GM12801 (cell line): ENCODE measurements around the gene AUTS2.

Source experiments
- CTCF ChIP-seq: IDR thresholded peaks from one replicate; pipeline ENCODE4 v1.5.1; 2011; ENCODE audit warnings: control low read depth; ENCODE audit not compliant: insufficient read length; ENCODE audit errors: extremely low read depth

Gene AUTS2

GRCh38 chr7:70044981-70045380 is 446.7 kb downstream of the AUTS2 start:
- no peak for TF ChIP-seq CTCF

GRCh38 chr7:70047384-70047783 is 449.1 kb downstream of the AUTS2 start:
- TF ChIP-seq CTCF = no peak

GRCh38 chr7:70047891-70048448 is 449.7 kb downstream of the AUTS2 start:
- TF ChIP-seq CTCF = no peak

- TF ChIP-seq CTCF = no peak
These were observed 453.5 kb downstream of the AUTS2 start for GRCh38 chr7:70051726-70052125.

GRCh38 chr7:70052691-70053090 is 454.4 kb downstream of the AUTS2 start:
- no peak for TF ChIP-seq CTCF

- TF ChIP-seq CTCF = no peak
These were observed 455.1 kb downstream of the AUTS2 start for GRCh38 chr7:70053421-70053820.

- no peak for TF ChIP-seq CTCF
These were observed 455.7 kb downstream of the AUTS2 start for GRCh38 chr7:70053989-70054388.
